HepG2 (cell line): ENCODE measurements around the gene COL9A3. TPM values are rescaled to one million over a fixed set of nuclear protein-coding genes. Genes with fewer than 3 reads are reported as not detected.

Source experiments
- ATM ChIP-seq: fragments of 450-650 bp; IDR thresholded peaks from 2 replicates; pipeline ENCODE4 v1.7.1; 2017; ENCODE audit warnings: mild to moderate bottlenecking, borderline replicate concordance
- CSRNP1 ChIP-seq: sonication (generic); formaldehyde crosslinking; IDR thresholded peaks from 2 replicates; pipeline ENCODE4 v1.8.1; 2023; ENCODE audit warnings: mild to moderate bottlenecking, missing genetic modification reagents
- GZF1 ChIP-seq: sonication (generic); formaldehyde crosslinking; IDR thresholded peaks from 2 replicates; pipeline ENCODE4 v1.5.1; 2020; ENCODE audit warnings: mild to moderate bottlenecking, missing genetic modification reagents
- HOMEZ ChIP-seq: IDR thresholded peaks from 2 replicates; pipeline ENCODE4 v1.6.1; 2016; ENCODE audit warnings: low read depth
- HOXA9 ChIP-seq: sonication (generic); formaldehyde crosslinking; IDR thresholded peaks from 2 replicates; pipeline ENCODE4 v1.8.1; 2022; ENCODE audit warnings: missing genetic modification reagents, mild to moderate bottlenecking, moderate library complexity, borderline replicate concordance
- MLX ChIP-seq: IDR thresholded peaks from 2 replicates; pipeline ENCODE4 v1.6.1; 2016
- MTA3 ChIP-seq: sonication (generic); formaldehyde crosslinking; IDR thresholded peaks from 2 replicates; pipeline ENCODE4 v1.4.0; 2020; ENCODE audit warnings: missing genetic modification reagents
- PRDM10 ChIP-seq: sonication (generic); formaldehyde crosslinking; IDR thresholded peaks from 2 replicates; pipeline ENCODE4 v1.4.0; 2020; ENCODE audit warnings: low read depth, missing genetic modification reagents
- SETDB1 ChIP-seq: sonication (generic); formaldehyde crosslinking; IDR thresholded peaks from 2 replicates; pipeline ENCODE4 v1.5.1; 2020; ENCODE audit warnings: missing genetic modification reagents, mild to moderate bottlenecking, borderline replicate concordance
- SP1 ChIP-seq, 2 experiments: fragments of 450-650 bp in 1 of 2; sonication (generic) in 1 of 2; formaldehyde crosslinking in 1 of 2; IDR thresholded peaks; 2 replicates each; pipeline versions ENCODE4 v1.4.0 to v1.6.1; 2016 to 2020; ENCODE audit warnings: missing genetic modification reagents in 1 of 2
- TFDP2 ChIP-seq: sonication (generic); formaldehyde crosslinking; IDR thresholded peaks from 2 replicates; pipeline ENCODE4 v1.4.0; 2020; ENCODE audit warnings: missing genetic modification reagents
- U2AF2 ChIP-seq: fragments of 200-400 bp; formaldehyde crosslinking; IDR thresholded peaks from 2 replicates; pipeline ENCODE4 v1.6.1; 2017; ENCODE audit warnings: low read depth, mild to moderate bottlenecking, low read length
- ZNF124 ChIP-seq: sonication (generic); formaldehyde crosslinking; IDR thresholded peaks from 2 replicates; pipeline ENCODE4 v1.4.0; 2020; ENCODE audit warnings: missing genetic modification reagents
- ZNF138 ChIP-seq: sonication (generic); formaldehyde crosslinking; IDR thresholded peaks from 2 replicates; pipeline ENCODE4 v1.5.0; 2020; ENCODE audit warnings: mild to moderate bottlenecking, low read depth, missing genetic modification reagents
- ZNF251 ChIP-seq: sonication (generic); formaldehyde crosslinking; IDR thresholded peaks from 2 replicates; pipeline ENCODE4 v1.9.0; 2021; ENCODE audit warnings: mild to moderate bottlenecking, missing genetic modification reagents
- ZNF263 ChIP-seq: sonication (generic); formaldehyde crosslinking; IDR thresholded peaks from 2 replicates; pipeline ENCODE4 v1.4.0; 2020; ENCODE audit warnings: missing genetic modification reagents
- ZNF34 ChIP-seq: sonication (generic); formaldehyde crosslinking; IDR thresholded peaks from 2 replicates; pipeline ENCODE4 v1.4.0; 2020; ENCODE audit warnings: mild to moderate bottlenecking, missing genetic modification reagents, borderline replicate concordance
- ZNF432 ChIP-seq: sonication (generic); formaldehyde crosslinking; IDR thresholded peaks from 2 replicates; pipeline ENCODE4 v1.5.0; 2020; ENCODE audit warnings: missing genetic modification reagents, mild to moderate bottlenecking, borderline replicate concordance
- ZNF577 ChIP-seq: sonication (generic); formaldehyde crosslinking; IDR thresholded peaks from 2 replicates; pipeline ENCODE4 v1.4.0; 2020; ENCODE audit warnings: mild to moderate bottlenecking, low read depth, missing genetic modification reagents, borderline replicate concordance
- ZNF7 ChIP-seq: IDR thresholded peaks from 2 replicates; pipeline ENCODE4 v1.6.1; 2016; ENCODE audit warnings: missing biosample characterization, missing genetic modification reagents
- ZNF713 ChIP-seq: sonication (generic); formaldehyde crosslinking; IDR thresholded peaks from 2 replicates; pipeline ENCODE4 v1.4.0; 2020; ENCODE audit warnings: mild to moderate bottlenecking, missing genetic modification reagents
- polyA plus RNA-seq, 8 experiments: library from polyadenylated mRNA; depleted of rRNA in 3 of 8; stranded (reverse) in 7 of 8; unstranded in 1 of 8; fragments of >200 nt; fragmentation: Illumina TruSeq in 4 of 8; extraction: Trizol in 4 of 8; gene quantifications; 2 replicates each; pipeline versions ENCODE4 v1.2.1 to v1.2.3, GENCODE V29; 2011 to 2016; ENCODE audit warnings: low read depth in 4 of 8, missing spikeins in 1 of 8, mixed read lengths in 1 of 8; ENCODE audit not compliant: insufficient read depth in 1 of 8
- total RNA-seq, 5 experiments: library from RNA; depleted of rRNA; stranded (reverse); fragments of >200 nt; fragmentation: Illumina TruSeq; extraction: Trizol; gene quantifications; 2 replicates each; pipeline ENCODE4 v1.2.3, GENCODE V29; 2016; ENCODE audit warnings: low read depth in 1 of 5

Gene COL9A3
- total and polyA plus RNA-seq, 2 of the 13 experiments (the other 11 are each of a cell fraction or from before 2014, with no cell fraction given), result 155 to 204 TPM

GRCh38 chr20:62805711-62806382 is 11.0 kb upstream of the COL9A3 start (continued):
- TF ChIP-seq ZNF432 (CRISPR knock-in tag) (peak; percentile 86; the same call in 1 of the 2 replicates), ZNF713 (0 out of 2 replicates have a peak, but pooled peaks have one; percentile 67), U2AF2 (no peak), CSRNP1 (no peak; the same call in 1 of the 2 replicates), GZF1 (CRISPR knock-in tag) (no peak), PRDM10 (CRISPR knock-in tag) (peak; percentile 69; the same call in 1 of the 2 replicates), SETDB1 (CRISPR knock-in tag) (no peak), ZNF263 (CRISPR knock-in tag) (peak; percentile 75), ZNF577 (CRISPR knock-in tag) (0 out of 2 replicates have a peak, but pooled peaks have one; percentile 3), ZNF124 (CRISPR knock-in tag) (peak; percentile 89; the same call in 1 of the 2 replicates), ZNF34 (CRISPR knock-in tag) (peak; percentile 79; the same call in 1 of the 2 replicates), MTA3 (CRISPR knock-in tag) (no peak), ZNF251 (peak; percentile 25), ZNF7 (CRISPR knock-in tag) (no peak), MLX (CRISPR knock-in tag) (peak; percentile 71), ATM (no peak), TFDP2 (CRISPR knock-in tag) (peak; percentile 57), ZNF138 (no peak; the same call in 1 of the 2 replicates), HOXA9 (CRISPR knock-in tag) (no peak), HOMEZ (no peak), SP1 (IDR thresholded peaks at IDR 0.05) (no peak), SP1 (CRISPR knock-in tag; IDR thresholded peaks at IDR 0.05) (peak; percentile 79)
